HepG2 (cell line): ENCODE results near the gene TAT. TPM values are rescaled to one million over a fixed set of nuclear protein-coding genes. Genes with fewer than 3 reads are reported as not detected.
"Not testable (repeated sequence)": the region's sequence is repeated elsewhere in the genome, so short reads cannot be mapped to it uniquely, and the experiment has no call there.

Experiments
- HOXA5 ChIP-seq: sonication (generic); formaldehyde crosslinking; IDR thresholded peaks from 2 replicates; pipeline ENCODE4 v1.4.0; 2020; ENCODE audit warnings: missing genetic modification reagents
- ISL2 ChIP-seq: sonication (generic); formaldehyde crosslinking; IDR thresholded peaks from 2 replicates; pipeline ENCODE4 v1.5.0; 2020; ENCODE audit warnings: missing genetic modification reagents
- JUNB ChIP-seq: sonication (generic); formaldehyde crosslinking; IDR thresholded peaks from 2 replicates; pipeline ENCODE4 v1.8.0; 2022; ENCODE audit warnings: missing genetic modification reagents, mild to moderate bottlenecking, borderline replicate concordance
- KLF16 ChIP-seq, 2 experiments: sonication (generic) in 1 of 2; formaldehyde crosslinking in 1 of 2; IDR thresholded peaks; 2 replicates each; pipeline versions ENCODE4 v1.6.1 to v1.8.0; 2016 to 2023; ENCODE audit warnings: missing genetic modification reagents in 2 of 2, missing compliant biosample characterization in 1 of 2
- MIXL1 ChIP-seq: IDR thresholded peaks from 2 replicates; pipeline ENCODE4 v1.6.1; 2016
- PHF21A ChIP-seq: sonication (generic); formaldehyde crosslinking; IDR thresholded peaks from 2 replicates; pipeline ENCODE4 v1.5.0; 2020; ENCODE audit warnings: mild to moderate bottlenecking, missing genetic modification reagents
- RARA ChIP-seq: IDR thresholded peaks from 2 replicates; pipeline ENCODE4 v1.6.1; 2016; ENCODE audit warnings: missing genetic modification reagents, missing compliant biosample characterization
- RXRB ChIP-seq: IDR thresholded peaks from 2 replicates; pipeline ENCODE4 v1.6.1; 2016; ENCODE audit warnings: borderline replicate concordance, missing genetic modification reagents, missing compliant biosample characterization
- SMAD3 ChIP-seq: sonication (generic); formaldehyde crosslinking; IDR thresholded peaks from 2 replicates; pipeline ENCODE4 v1.4.0; 2020; ENCODE audit warnings: missing genetic modification reagents
- SMARCE1 ChIP-seq: fragments of 450-650 bp; IDR thresholded peaks from 2 replicates; pipeline ENCODE4 v1.6.1; 2017; ENCODE audit warnings: borderline replicate concordance
- SOX6 ChIP-seq, 2 experiments: fragments of 450-650 bp in 1 of 2; sonication (generic) in 1 of 2; formaldehyde crosslinking in 1 of 2; IDR thresholded peaks; 2 replicates each; pipeline versions ENCODE4 v1.4.0 to v1.6.1; 2017 to 2020; ENCODE audit warnings: antibody characterized with exemption in 1 of 2, mild to moderate bottlenecking in 1 of 2, missing genetic modification reagents in 1 of 2
- TARDBP ChIP-seq: sonication (generic); formaldehyde crosslinking; IDR thresholded peaks from 2 replicates; pipeline ENCODE4 v1.8.0; 2022; ENCODE audit warnings: mild to moderate bottlenecking, missing genetic modification reagents
- ZNF644 ChIP-seq: IDR thresholded peaks from 2 replicates; pipeline ENCODE4 v1.6.1; 2016; ENCODE audit warnings: low read depth
- ZNF652 ChIP-seq: IDR thresholded peaks from 2 replicates; pipeline ENCODE4 v1.6.1; 2016; ENCODE audit warnings: low read depth, borderline replicate concordance
- polyA plus RNA-seq, 8 experiments: library from polyadenylated mRNA; depleted of rRNA in 3 of 8; stranded (reverse) in 7 of 8; unstranded in 1 of 8; fragments of >200 nt; fragmentation: Illumina TruSeq in 4 of 8; extraction: Trizol in 4 of 8; gene quantifications; 2 replicates each; pipeline versions ENCODE4 v1.2.1 to v1.2.3, GENCODE V29; 2011 to 2016; ENCODE audit warnings: low read depth in 4 of 8, missing spikeins in 1 of 8, mixed read lengths in 1 of 8; ENCODE audit not compliant: insufficient read depth in 1 of 8
- total RNA-seq, 5 experiments: library from RNA; depleted of rRNA; stranded (reverse); fragments of >200 nt; fragmentation: Illumina TruSeq; extraction: Trizol; gene quantifications; 2 replicates each; pipeline ENCODE4 v1.2.3, GENCODE V29; 2016; ENCODE audit warnings: low read depth in 1 of 5
- TF ChIP-seq, protein P1 (sequence below): sonication (generic); formaldehyde crosslinking; IDR thresholded peaks from 2 replicates; pipeline ENCODE4 v1.4.0; 2020; ENCODE audit warnings: mild to moderate bottlenecking, missing genetic modification reagents, borderline replicate concordance
- TF ChIP-seq, protein P2 (sequence below): sonication (generic); formaldehyde crosslinking; IDR thresholded peaks from 2 replicates; pipeline ENCODE4 v1.4.0; 2020; ENCODE audit warnings: missing genetic modification reagents
- TF ChIP-seq, protein P3 (sequence below): IDR thresholded peaks from 2 replicates; pipeline ENCODE4 v1.6.1; 2016; ENCODE audit warnings: low read depth, missing genetic modification reagents, missing compliant biosample characterization
- TF ChIP-seq, protein P4 (sequence below): sonication (generic); formaldehyde crosslinking; IDR thresholded peaks from 2 replicates; pipeline ENCODE4 v1.4.0; 2020; ENCODE audit warnings: missing genetic modification reagents

The TAT gene
- total and polyA plus RNA-seq, 2 of the 13 experiments (the other 11 are each of a cell fraction or from before 2014, with no cell fraction given) = 1.6 to 5.8 TPM

DNA sequence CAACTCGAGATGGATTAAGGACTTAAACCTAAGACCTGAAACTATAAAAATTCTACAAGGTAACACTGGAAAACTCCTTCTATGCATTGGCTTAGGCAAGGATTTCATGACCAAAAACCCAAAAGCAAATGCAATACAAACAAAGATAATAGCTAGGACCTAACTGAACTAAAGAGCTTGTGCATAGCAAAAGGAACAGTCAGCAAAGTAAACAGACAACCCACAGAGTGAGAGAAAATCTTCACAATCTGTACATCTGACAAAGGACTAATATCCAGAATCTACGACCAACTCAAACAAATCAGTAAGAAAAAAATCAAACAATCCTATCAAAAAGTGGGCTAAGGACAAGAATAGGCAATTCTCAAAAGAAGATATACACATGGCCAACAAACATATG lies 21.5 kb upstream of the TAT start (continued):
- not testable (repeated sequence) for TF ChIP-seq SOX6 (IDR thresholded peaks at IDR 0.05)
- TF ChIP-seq SOX6 (CRISPR knock-in tag; IDR thresholded peaks at IDR 0.05) (peak; percentile 91), MIXL1 (peak; percentile 89), ZNF644 (CRISPR knock-in tag) (peak; percentile 89), RXRB (CRISPR knock-in tag) (peak; percentile 61), SMAD3 (CRISPR knock-in tag) (0 out of 2 replicates have a peak, but pooled peaks have one; percentile 46), ISL2 (CRISPR knock-in tag) (peak; percentile 69), SMARCE1 (0 out of 2 replicates have a peak, but pooled peaks have one; percentile 50), PHF21A (CRISPR knock-in tag) (0 out of 2 replicates have a peak, but pooled peaks have one; percentile 30), RARA (CRISPR knock-in tag) (peak; percentile 61), KLF16 (CRISPR knock-in tag; IDR thresholded peaks at IDR 0.05) (peak in 1 of 2 experiments; percentile 29; a peak in 1 of 4 replicates), JUNB (CRISPR knock-in tag) (peak; percentile 95), TARDBP (CRISPR knock-in tag) (peak; percentile 49; the same call in 1 of the 2 replicates), ZNF652 (CRISPR knock-in tag) (peak; percentile 47; the same call in 1 of the 2 replicates), HOXA5 (CRISPR knock-in tag) (peak; percentile 57; the same call in 1 of the 2 replicates)
- TF ChIP-seq, protein P1, sequence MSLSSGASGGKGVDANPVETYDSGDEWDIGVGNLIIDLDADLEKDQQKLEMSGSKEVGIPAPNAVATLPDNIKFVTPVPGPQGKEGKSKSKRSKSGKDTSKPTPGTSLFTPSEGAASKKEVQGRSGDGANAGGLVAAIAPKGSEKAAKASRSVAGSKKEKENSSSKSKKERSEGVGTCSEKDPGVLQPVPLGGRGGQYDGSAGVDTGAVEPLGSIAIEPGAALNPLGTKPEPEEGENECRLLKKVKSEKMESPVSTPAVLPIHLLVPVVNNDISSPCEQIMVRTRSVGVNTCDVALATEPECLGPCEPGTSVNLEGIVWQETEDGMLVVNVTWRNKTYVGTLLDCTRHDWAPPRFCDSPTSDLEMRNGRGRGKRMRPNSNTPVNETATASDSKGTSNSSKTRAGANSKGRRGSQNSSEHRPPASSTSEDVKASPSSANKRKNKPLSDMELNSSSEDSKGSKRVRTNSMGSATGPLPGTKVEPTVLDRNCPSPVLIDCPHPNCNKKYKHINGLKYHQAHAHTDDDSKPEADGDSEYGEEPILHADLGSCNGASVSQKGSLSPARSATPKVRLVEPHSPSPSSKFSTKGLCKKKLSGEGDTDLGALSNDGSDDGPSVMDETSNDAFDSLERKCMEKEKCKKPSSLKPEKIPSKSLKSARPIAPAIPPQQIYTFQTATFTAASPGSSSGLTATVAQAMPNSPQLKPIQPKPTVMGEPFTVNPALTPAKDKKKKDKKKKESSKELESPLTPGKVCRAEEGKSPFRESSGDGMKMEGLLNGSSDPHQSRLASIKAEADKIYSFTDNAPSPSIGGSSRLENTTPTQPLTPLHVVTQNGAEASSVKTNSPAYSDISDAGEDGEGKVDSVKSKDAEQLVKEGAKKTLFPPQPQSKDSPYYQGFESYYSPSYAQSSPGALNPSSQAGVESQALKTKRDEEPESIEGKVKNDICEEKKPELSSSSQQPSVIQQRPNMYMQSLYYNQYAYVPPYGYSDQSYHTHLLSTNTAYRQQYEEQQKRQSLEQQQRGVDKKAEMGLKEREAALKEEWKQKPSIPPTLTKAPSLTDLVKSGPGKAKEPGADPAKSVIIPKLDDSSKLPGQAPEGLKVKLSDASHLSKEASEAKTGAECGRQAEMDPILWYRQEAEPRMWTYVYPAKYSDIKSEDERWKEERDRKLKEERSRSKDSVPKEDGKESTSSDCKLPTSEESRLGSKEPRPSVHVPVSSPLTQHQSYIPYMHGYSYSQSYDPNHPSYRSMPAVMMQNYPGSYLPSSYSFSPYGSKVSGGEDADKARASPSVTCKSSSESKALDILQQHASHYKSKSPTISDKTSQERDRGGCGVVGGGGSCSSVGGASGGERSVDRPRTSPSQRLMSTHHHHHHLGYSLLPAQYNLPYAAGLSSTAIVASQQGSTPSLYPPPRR (CRISPR knock-in tag) = peak; percentile 69; the same call in 1 of the 2 replicates
- TF ChIP-seq, protein P2, sequence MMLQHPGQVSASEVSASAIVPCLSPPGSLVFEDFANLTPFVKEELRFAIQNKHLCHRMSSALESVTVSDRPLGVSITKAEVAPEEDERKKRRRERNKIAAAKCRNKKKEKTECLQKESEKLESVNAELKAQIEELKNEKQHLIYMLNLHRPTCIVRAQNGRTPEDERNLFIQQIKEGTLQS (CRISPR knock-in tag) = peak; percentile 92
- TF ChIP-seq, protein P3, sequence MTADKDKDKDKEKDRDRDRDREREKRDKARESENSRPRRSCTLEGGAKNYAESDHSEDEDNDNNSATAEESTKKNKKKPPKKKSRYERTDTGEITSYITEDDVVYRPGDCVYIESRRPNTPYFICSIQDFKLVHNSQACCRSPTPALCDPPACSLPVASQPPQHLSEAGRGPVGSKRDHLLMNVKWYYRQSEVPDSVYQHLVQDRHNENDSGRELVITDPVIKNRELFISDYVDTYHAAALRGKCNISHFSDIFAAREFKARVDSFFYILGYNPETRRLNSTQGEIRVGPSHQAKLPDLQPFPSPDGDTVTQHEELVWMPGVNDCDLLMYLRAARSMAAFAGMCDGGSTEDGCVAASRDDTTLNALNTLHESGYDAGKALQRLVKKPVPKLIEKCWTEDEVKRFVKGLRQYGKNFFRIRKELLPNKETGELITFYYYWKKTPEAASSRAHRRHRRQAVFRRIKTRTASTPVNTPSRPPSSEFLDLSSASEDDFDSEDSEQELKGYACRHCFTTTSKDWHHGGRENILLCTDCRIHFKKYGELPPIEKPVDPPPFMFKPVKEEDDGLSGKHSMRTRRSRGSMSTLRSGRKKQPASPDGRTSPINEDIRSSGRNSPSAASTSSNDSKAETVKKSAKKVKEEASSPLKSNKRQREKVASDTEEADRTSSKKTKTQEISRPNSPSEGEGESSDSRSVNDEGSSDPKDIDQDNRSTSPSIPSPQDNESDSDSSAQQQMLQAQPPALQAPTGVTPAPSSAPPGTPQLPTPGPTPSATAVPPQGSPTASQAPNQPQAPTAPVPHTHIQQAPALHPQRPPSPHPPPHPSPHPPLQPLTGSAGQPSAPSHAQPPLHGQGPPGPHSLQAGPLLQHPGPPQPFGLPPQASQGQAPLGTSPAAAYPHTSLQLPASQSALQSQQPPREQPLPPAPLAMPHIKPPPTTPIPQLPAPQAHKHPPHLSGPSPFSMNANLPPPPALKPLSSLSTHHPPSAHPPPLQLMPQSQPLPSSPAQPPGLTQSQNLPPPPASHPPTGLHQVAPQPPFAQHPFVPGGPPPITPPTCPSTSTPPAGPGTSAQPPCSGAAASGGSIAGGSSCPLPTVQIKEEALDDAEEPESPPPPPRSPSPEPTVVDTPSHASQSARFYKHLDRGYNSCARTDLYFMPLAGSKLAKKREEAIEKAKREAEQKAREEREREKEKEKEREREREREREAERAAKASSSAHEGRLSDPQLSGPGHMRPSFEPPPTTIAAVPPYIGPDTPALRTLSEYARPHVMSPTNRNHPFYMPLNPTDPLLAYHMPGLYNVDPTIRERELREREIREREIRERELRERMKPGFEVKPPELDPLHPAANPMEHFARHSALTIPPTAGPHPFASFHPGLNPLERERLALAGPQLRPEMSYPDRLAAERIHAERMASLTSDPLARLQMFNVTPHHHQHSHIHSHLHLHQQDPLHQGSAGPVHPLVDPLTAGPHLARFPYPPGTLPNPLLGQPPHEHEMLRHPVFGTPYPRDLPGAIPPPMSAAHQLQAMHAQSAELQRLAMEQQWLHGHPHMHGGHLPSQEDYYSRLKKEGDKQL = peak; percentile 69; the same call in 1 of the 2 replicates
- TF ChIP-seq, protein P4, sequence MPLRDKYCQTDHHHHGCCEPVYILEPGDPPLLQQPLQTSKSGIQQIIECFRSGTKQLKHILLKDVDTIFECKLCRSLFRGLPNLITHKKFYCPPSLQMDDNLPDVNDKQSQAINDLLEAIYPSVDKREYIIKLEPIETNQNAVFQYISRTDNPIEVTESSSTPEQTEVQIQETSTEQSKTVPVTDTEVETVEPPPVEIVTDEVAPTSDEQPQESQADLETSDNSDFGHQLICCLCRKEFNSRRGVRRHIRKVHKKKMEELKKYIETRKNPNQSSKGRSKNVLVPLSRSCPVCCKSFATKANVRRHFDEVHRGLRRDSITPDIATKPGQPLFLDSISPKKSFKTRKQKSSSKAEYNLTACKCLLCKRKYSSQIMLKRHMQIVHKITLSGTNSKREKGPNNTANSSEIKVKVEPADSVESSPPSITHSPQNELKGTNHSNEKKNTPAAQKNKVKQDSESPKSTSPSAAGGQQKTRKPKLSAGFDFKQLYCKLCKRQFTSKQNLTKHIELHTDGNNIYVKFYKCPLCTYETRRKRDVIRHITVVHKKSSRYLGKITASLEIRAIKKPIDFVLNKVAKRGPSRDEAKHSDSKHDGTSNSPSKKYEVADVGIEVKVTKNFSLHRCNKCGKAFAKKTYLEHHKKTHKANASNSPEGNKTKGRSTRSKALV (CRISPR knock-in tag) = peak; percentile 73; the same call in 1 of the 2 replicates
